IPS-18c (cell line): ENCODE data around the gene PSAP.

Experiments used
- H3K4me3 ChIP-seq: 2 replicates; pipeline ENCODE4 v1.7.0; 2013; ENCODE audit warnings: low read depth, mild to moderate bottlenecking, low read length, moderate library complexity; ENCODE audit not compliant: insufficient read depth
- H3K9me3 ChIP-seq: one replicate; pipeline ENCODE4 v1.6.1; 2013; ENCODE audit warnings: mild to moderate bottlenecking, low read length, moderate library complexity; ENCODE audit not compliant: control insufficient read depth, insufficient read depth

PSAP gene

GRCh38 chr10:71770255-71770654 lies 80.8 kb downstream of the PSAP start:
- H3K9me3 ChIP-seq: no peaks in the 10 kb centered on the region
- H3K4me3 ChIP-seq: no peak overlapping the region

GRCh38 chr10:71769279-71769823 lies 81.7 kb downstream of the PSAP start:
- Histone ChIP-seq H3K4me3 (no peak overlapping the region), H3K9me3 (no peaks in the 10 kb centered on the region)

GRCh38 chr10:71767420-71768035 lies 83.5 kb downstream of the PSAP start:
- Histone ChIP-seq H3K9me3 (no peaks in the 10 kb centered on the region), H3K4me3 (no peak overlapping the region)

GRCh38 chr10:71766717-71767419 lies 84.2 kb downstream of the PSAP start:
- no peaks in the 10 kb centered on the region for H3K9me3 ChIP-seq
- no peak overlapping the region for H3K4me3 ChIP-seq
